BLaER1 (cell line): Measurements from ENCODE around the gene HSPB9.

Experiments
- H3K27ac ChIP-seq: shearing (Covaris generic); formaldehyde crosslinking; 2 replicates; pipeline ENCODE4 v1.8.1; 2022
- H3K27me3 ChIP-seq: shearing (Covaris generic); formaldehyde crosslinking; 2 replicates; pipeline ENCODE4 v1.8.1; 2022
- H3K36me3 ChIP-seq: shearing (Covaris generic); formaldehyde crosslinking; 2 replicates; pipeline ENCODE4 v1.8.1; 2022
- H3K4me1 ChIP-seq: shearing (Covaris generic); formaldehyde crosslinking; 2 replicates; pipeline ENCODE4 v1.8.1; 2022
- H3K4me2 ChIP-seq: shearing (Covaris generic); formaldehyde crosslinking; 2 replicates; pipeline ENCODE4 v1.8.1; 2022
- H3K4me3 ChIP-seq: shearing (Covaris generic); formaldehyde crosslinking; 2 replicates; pipeline ENCODE4 v1.8.1; 2022
- H3K9ac ChIP-seq: shearing (Covaris generic); formaldehyde crosslinking; 2 replicates; pipeline ENCODE4 v1.8.1; 2022
- H3K9me3 ChIP-seq: shearing (Covaris generic); formaldehyde crosslinking; 2 replicates; pipeline ENCODE4 v1.8.1; 2022
- H4K20me1 ChIP-seq: shearing (Covaris generic); formaldehyde crosslinking; 2 replicates; pipeline ENCODE4 v1.8.1; 2022
- Cebpa-rat ChIP-seq: shearing (Covaris generic); IDR thresholded peaks from 2 replicates; pipeline ENCODE4 v1.8.1; 2022

HSPB9 gene

GRCh38 chr17:42118126-42118510, 4.5 kb upstream of the HSPB9 start:
- no peaks in the 10 kb centered on the region for H3K27me3 ChIP-seq
- peaks cover 26% of the 10 kb centered on the region for H3K4me1 ChIP-seq
- H3K9me3 ChIP-seq: no peaks in the 10 kb centered on the region
- no peak overlapping the region for H3K4me3 ChIP-seq
- H3K4me2 ChIP-seq: no peak overlapping the region
- H3K9ac ChIP-seq: peak overlapping the region; percentile 34; the same call in 1 of the 2 replicates
- H3K36me3 ChIP-seq: peaks cover 71% of the 10 kb centered on the region
- H4K20me1 ChIP-seq: no peaks in the 10 kb centered on the region
- no peak for TF ChIP-seq Cebpa-rat
- H3K27ac ChIP-seq: peak overlapping the region; percentile 38; the same call in 1 of the 2 replicates

DNA sequence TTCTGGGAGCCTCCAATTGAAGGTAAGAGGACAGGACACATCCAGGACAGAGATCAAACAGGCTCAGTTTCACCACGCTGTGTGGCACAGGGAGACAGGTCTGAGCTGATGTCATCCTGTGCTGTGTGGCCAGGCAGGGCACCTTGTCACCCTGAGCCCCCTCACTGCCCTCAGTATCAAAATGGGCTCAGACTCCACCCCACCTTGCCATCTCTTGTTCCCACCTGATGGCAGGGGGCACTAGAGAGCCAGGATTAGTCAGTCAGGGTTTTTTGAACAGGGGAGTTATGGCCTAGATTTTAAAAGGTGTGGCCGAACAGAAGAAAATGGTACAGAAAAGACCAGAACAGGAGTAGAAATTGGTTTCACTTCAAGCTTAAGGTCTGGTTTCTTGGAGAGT, 4.1 kb upstream of the HSPB9 start:
- peaks cover 21% of the 10 kb centered on the region for H3K4me1 ChIP-seq
- H3K4me2 ChIP-seq: no peak overlapping the region
- no peaks in the 10 kb centered on the region for H4K20me1 ChIP-seq
- TF ChIP-seq Cebpa-rat: no peak
- no peak overlapping the region for H3K4me3 ChIP-seq
- peaks cover 71% of the 10 kb centered on the region for H3K36me3 ChIP-seq
- H3K27me3 ChIP-seq: no peaks in the 10 kb centered on the region
- peak overlapping the region; percentile 34; the same call in 1 of the 2 replicates for H3K9ac ChIP-seq
- peak overlapping the region; percentile 38; the same call in 1 of the 2 replicates for H3K27ac ChIP-seq
- no peaks in the 10 kb centered on the region for H3K9me3 ChIP-seq

DNA sequence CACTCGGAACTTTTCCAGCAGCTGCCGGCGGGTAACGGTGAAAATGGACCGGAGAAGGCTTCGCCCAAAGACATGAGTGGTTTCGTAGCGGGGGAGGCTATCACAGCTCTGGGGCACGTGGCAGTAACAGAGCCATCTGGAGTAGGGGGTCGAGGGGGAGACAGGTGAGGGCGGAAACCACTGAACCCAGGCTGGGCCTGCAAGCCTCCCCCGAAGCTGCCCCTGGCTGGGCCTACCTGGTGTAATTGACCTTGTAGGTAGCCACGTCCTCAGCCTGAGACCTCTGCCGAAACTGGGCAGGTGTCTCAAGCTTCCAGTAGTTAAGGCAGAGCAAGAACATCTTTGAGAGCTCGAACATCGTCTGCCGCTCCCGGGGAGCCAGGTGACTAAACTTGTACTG, 3.3 kb upstream of the HSPB9 start:
- Histone ChIP-seq H3K9ac (no peak overlapping the region), H3K4me2 (0 out of 2 replicates have a peak overlapping the region, but pooled peaks have one; percentile 85), H3K36me3 (peaks cover 66% of the 10 kb centered on the region)

DNA sequence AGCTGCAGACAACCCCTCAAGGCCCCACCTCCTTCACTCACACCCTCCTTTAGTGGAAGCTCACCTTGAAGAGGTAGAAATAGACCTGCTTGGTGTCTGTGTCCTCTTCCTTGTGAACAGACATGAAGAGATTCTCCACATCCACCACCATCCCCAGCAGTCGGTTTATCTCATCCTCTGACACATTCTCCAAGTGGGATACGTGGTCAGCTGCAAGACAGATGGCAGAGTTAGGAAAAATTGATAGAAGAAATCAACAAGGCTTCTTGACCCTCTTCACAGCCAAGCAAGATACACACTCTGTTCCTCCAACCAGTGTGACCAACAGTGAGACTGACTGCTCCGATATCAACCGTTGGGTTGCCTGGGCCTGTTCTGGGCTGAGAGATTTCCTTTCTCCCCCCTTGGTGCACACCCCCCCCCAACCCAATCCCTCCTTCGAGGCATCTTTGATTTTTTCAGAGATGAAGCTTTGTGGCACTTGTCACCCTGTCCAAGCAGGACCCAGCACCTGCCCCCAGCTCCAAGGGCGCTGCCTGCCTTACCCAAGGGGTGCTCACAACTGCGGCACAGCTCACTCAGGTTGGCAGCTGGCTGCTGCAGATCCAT, 2.3 kb upstream of the HSPB9 start:
- H3K4me2 ChIP-seq: peak overlapping the region; percentile 85
- peaks cover 19% of the 10 kb centered on the region for H3K4me1 ChIP-seq
- H3K4me3 ChIP-seq: peak overlapping the region; percentile 66
- no peak for TF ChIP-seq Cebpa-rat
- no peaks in the 10 kb centered on the region for H3K9me3 ChIP-seq
- no peak overlapping the region for H3K27ac ChIP-seq
- H3K9ac ChIP-seq: peak overlapping the region; percentile 34; the same call in 1 of the 2 replicates
- H3K27me3 ChIP-seq: no peaks in the 10 kb centered on the region
- no peaks in the 10 kb centered on the region for H4K20me1 ChIP-seq
- H3K36me3 ChIP-seq: peaks cover 64% of the 10 kb centered on the region

More for the DNA sequence above, 3.3 kb upstream of the HSPB9 start:
- no peak for TF ChIP-seq Cebpa-rat
- Histone ChIP-seq H3K9me3 (no peaks in the 10 kb centered on the region), H4K20me1 (no peaks in the 10 kb centered on the region), H3K27ac (no peak overlapping the region), H3K4me1 (peaks cover 19% of the 10 kb centered on the region), H3K27me3 (no peaks in the 10 kb centered on the region), H3K4me3 (no peak overlapping the region)

DNA sequence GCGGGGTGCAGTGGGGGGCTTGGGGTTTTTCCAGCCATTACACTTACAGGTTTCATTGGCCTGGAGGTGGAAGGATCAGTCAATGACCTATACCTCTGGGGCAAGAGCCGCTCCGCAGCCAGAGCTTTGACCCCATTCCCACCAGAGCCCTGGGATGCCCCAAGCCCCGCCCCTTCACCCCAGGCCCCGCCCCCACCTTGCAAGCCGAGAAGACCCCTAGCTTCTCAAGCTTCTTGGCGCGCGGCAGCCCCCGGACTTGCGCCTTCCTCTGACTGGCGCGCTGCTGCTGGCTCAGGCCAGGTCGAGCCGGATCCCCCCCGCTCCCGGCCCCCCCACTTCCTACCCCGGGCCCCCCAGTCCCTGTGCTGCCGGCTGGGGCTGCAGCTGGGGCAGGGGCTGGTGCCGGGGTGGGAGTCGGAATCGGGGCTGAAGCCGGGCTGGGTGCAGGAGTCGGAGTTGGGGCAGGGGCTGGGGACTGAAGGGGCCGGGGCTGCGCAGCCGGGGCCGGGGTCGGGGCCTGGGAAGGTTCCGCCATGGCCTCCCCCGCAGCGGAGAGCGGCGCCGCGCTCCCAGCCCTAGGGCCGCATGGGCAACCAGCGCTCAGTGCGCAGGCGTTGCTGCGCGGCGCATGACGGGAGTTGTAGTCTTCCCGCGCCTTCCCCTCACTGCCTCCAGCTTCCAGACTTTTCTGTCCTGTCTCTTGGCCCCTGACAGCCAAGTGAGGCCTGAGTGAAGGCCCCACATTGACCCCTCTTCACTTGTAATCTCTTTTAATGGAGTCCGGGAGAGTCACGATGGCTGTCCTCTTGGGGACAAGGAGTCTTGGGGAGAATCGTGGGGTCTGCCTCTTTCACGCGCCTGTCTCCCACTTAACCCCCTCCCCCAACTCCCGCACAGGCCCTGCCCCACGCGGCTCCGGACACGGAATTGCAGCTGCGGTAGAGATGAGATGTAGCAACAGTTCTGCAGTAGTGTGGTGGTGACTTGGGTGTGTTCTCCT, 1.5 kb upstream of the HSPB9 start, which contains the start of gene KAT2A:
Gene KAT2A (minus strand): TSS at position 598 of the 1,000 bp plus-strand sequence. CDS start 63 bp downstream, at position 535.
- Histone ChIP-seq H4K20me1 (no peaks in the 10 kb centered on the region), H3K4me1 (peaks cover 19% of the 10 kb centered on the region), H3K9ac (peak within 1 kb of the TSS; percentile 76), H3K4me2 (peak within 1 kb of the TSS; percentile 85), H3K4me3 (peak within 1 kb of the TSS; percentile 66), H3K36me3 (peaks cover 64% of the 10 kb centered on the region), H3K27me3 (no peaks in the 10 kb centered on the region), H3K27ac (peak within 1 kb of the TSS; percentile 49; the same call in 1 of the 2 replicates), H3K9me3 (no peaks in the 10 kb centered on the region)
- TF ChIP-seq Cebpa-rat: no peak

DNA sequence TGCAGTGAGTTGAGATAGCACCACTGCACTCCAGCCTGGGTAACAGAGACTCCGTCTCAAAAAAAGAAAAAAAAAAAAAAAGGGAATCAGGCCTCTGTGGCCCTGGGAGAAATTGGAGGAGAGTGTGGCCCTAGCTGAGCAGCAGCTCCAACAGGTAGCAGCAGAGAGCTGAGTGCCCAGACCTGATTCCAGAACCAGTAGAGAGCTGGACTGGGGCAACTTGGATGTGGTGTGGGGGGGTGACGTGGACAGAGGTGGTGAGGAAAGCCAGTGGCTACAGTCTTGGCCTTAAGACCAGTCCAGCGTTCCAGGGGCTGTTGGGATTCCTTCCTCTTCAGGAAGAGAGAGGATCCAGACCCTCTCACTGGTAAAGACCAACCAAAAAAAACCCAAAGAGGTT, 1.7 kb downstream of the HSPB9 start:
- Histone ChIP-seq H3K36me3 (peaks cover 69% of the 10 kb centered on the region), H3K27ac (no peak overlapping the region), H3K4me3 (no peak overlapping the region), H3K4me2 (no peak overlapping the region), H3K9me3 (no peaks in the 10 kb centered on the region), H3K9ac (no peak overlapping the region), H3K27me3 (no peaks in the 10 kb centered on the region), H3K4me1 (peaks cover 19% of the 10 kb centered on the region), H4K20me1 (peaks cover 1% of the 10 kb centered on the region)
- TF ChIP-seq Cebpa-rat: no peak

DNA sequence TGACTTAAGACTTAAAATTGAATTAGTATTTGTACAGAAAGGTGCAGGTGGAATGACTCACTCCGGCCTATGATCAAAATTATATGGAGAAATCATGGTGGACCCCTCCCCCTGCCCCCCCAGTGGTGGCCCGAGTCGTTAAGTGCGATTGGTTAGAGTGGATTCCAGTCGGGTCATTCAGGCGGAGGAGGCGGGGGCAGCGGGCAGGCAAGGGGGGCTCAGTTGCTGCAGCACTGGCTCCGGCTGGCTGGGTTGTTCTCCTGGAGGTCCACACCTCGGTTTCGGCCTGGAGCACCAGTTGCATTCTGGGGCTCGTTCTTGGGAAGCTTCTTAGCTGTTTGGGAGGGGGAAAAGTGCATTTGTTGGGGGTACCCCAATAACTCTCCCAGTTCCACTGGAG, 3.0 kb downstream of the HSPB9 start:
- H3K4me2 ChIP-seq: no peak overlapping the region
- no peaks in the 10 kb centered on the region for H3K9me3 ChIP-seq
- H3K9ac ChIP-seq: no peak overlapping the region
- peaks cover 79% of the 10 kb centered on the region for H3K36me3 ChIP-seq
- H3K27ac ChIP-seq: no peak overlapping the region
- peaks cover 5% of the 10 kb centered on the region for H3K4me1 ChIP-seq
- peaks cover 15% of the 10 kb centered on the region for H4K20me1 ChIP-seq
- H3K4me3 ChIP-seq: no peak overlapping the region
- TF ChIP-seq Cebpa-rat: no peak
- H3K27me3 ChIP-seq: no peaks in the 10 kb centered on the region

DNA sequence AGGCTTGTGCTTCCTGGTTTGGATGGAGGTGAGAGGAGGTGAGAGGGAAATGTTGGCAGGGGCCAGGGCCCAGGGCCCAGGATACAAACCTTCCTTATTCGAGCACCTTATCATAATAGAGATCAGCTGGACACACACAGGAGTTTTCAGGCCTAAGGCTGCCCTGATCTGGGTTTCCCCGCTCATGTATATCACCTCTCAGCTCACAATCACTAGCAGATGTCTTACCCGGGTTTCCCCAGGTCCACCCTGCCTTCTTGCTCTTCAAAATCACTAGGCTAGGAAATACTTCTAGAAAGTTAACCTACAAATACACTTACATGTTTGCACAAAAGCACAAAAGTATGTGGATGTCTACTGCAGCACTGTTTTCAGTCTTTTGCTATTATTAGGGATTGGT, 4.2 kb downstream of the HSPB9 start:
- Histone ChIP-seq H3K4me1 (peaks cover 12% of the 10 kb centered on the region), H3K27me3 (no peaks in the 10 kb centered on the region), H3K4me3 (no peak overlapping the region), H3K27ac (no peak overlapping the region), H3K9ac (no peak overlapping the region), H4K20me1 (peaks cover 27% of the 10 kb centered on the region), H3K4me2 (no peak overlapping the region), H3K9me3 (no peaks in the 10 kb centered on the region), H3K36me3 (peaks cover 85% of the 10 kb centered on the region)
- no peak for TF ChIP-seq Cebpa-rat

DNA sequence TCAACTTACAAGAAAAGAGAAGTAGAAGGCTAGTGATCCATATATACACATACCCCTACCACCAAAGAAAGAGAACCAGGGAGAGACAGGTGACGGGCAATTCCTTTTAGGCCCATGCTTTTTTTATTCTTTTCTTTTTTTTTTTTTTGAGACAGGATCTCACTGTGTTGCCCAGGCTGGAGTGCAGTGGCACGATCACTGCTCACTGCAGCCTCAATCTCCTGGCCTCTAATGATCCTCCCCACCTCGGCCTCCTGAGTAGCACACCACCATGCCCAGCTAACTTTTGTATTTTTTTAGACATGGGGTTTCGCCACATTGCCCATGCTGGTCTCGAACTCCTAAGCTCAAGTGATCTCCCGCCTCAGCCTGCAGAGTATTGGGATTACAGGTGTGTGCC, 4.8 kb downstream of the HSPB9 start:
- TF ChIP-seq Cebpa-rat: no peak
- H4K20me1 ChIP-seq: peaks cover 33% of the 10 kb centered on the region
- peaks cover 18% of the 10 kb centered on the region for H3K4me1 ChIP-seq
- H3K36me3 ChIP-seq: peaks cover 79% of the 10 kb centered on the region
- no peak overlapping the region for H3K9ac ChIP-seq
- no peak overlapping the region for H3K27ac ChIP-seq
- no peak overlapping the region for H3K4me3 ChIP-seq
- H3K4me2 ChIP-seq: no peak overlapping the region
- H3K27me3 ChIP-seq: no peaks in the 10 kb centered on the region
- no peaks in the 10 kb centered on the region for H3K9me3 ChIP-seq
